GM10847 (cell line): ENCODE results near the gene MYO10.

Source experiments
- POLR2A ChIP-seq: IDR thresholded peaks from 2 replicates; pipeline ENCODE4 v1.6.1; 2011; ENCODE audit not compliant: insufficient read length; ENCODE audit errors: extremely low read depth

MYO10 gene

GRCh38 chr5:16930496-16930895, 5.6 kb downstream of the MYO10 start:
- no peak for TF ChIP-seq POLR2A

GRCh38 chr5:16929831-16930230, 6.3 kb downstream of the MYO10 start:
- no peak for TF ChIP-seq POLR2A

- TF ChIP-seq POLR2A, result no peak
These were observed 6.7 kb downstream of the MYO10 start for GRCh38 chr5:16929347-16929746.

- no peak for TF ChIP-seq POLR2A
These were observed 8.5 kb downstream of the MYO10 start for GRCh38 chr5:16927613-16928012.

GRCh38 chr5:16926417-16926816, 9.7 kb downstream of the MYO10 start:
- TF ChIP-seq POLR2A, result no peak

- TF ChIP-seq POLR2A, result no peak
These were observed 11.9 kb downstream of the MYO10 start for GRCh38 chr5:16924206-16924605.

- no peak for TF ChIP-seq POLR2A
These were observed 13.7 kb downstream of the MYO10 start for GRCh38 chr5:16922430-16922829.

- TF ChIP-seq POLR2A, result no peak
These were observed 14.9 kb downstream of the MYO10 start for GRCh38 chr5:16921211-16921610.

- TF ChIP-seq POLR2A, result no peak
These were observed 15.8 kb downstream of the MYO10 start for GRCh38 chr5:16920109-16920816.

- no peak for TF ChIP-seq POLR2A
These were observed 17.0 kb downstream of the MYO10 start for GRCh38 chr5:16918891-16919671.

- TF ChIP-seq POLR2A, result no peak
These were observed 17.9 kb downstream of the MYO10 start for GRCh38 chr5:16918156-16918555.

GRCh38 chr5:16916262-16916878, 19.7 kb downstream of the MYO10 start:
- no peak for TF ChIP-seq POLR2A

GRCh38 chr5:16914584-16914983, 21.5 kb downstream of the MYO10 start:
- TF ChIP-seq POLR2A, result no peak

- TF ChIP-seq POLR2A, result no peak
These were observed 22.0 kb downstream of the MYO10 start for GRCh38 chr5:16914108-16914435.

- TF ChIP-seq POLR2A, result no peak
These were observed 22.6 kb downstream of the MYO10 start for GRCh38 chr5:16913187-16914107.

GRCh38 chr5:16912080-16912479, 24.0 kb downstream of the MYO10 start:
- no peak for TF ChIP-seq POLR2A

- no peak for TF ChIP-seq POLR2A
These were observed 26.6 kb downstream of the MYO10 start for GRCh38 chr5:16909464-16909863.
